Muscle layer of colon (tissue), 2 donors: ENCODE measurements around the gene QRSL1.

ENCODE experiments used
- H3K27ac ChIP-seq: one replicate; pipeline ENCODE4 v1.7.0; 2013; ENCODE audit warnings: low read depth, mild to moderate bottlenecking, low read length, moderate library complexity
- H3K27me3 ChIP-seq, 2 donors: one replicate each; pipeline ENCODE4 v1.7.0; 2013; ENCODE audit warnings: low read length in 2 of 2, mild to moderate bottlenecking in 2 of 2; ENCODE audit not compliant: insufficient read depth in 2 of 2, control insufficient read depth in 1 of 2
- H3K36me3 ChIP-seq: one replicate; pipeline ENCODE4 v1.7.0; 2013; ENCODE audit warnings: mild to moderate bottlenecking, low read length; ENCODE audit not compliant: insufficient read depth
- H3K4me1 ChIP-seq: one replicate; pipeline ENCODE4 v1.7.0; 2013; ENCODE audit warnings: mild to moderate bottlenecking, low read length; ENCODE audit not compliant: insufficient read depth
- H3K4me3 ChIP-seq, 2 donors: one replicate each; pipeline ENCODE4 v1.7.0; 2013; ENCODE audit warnings: low read length in 2 of 2, low read depth in 1 of 2, mild to moderate bottlenecking in 1 of 2, moderate library complexity in 1 of 2
- H3K9ac ChIP-seq: one replicate; pipeline ENCODE4 v1.7.0; 2013; ENCODE audit warnings: low read length
- H3K9me3 ChIP-seq: one replicate; pipeline ENCODE4 v1.7.0; 2013; ENCODE audit warnings: mild to moderate bottlenecking, low read length
- donor health status: abdominal sarcoma.
- donor health status: Adenocarcinoma of cecum.

The QRSL1 gene

GRCh38 chr6:106648651-106649308, 19.4 kb downstream of the QRSL1 start:
- Histone ChIP-seq H3K4me3 (no peak overlapping the region), H3K36me3 (peaks cover 42% of the 10 kb centered on the region), H3K27ac (no peak overlapping the region), H3K27me3 (no peaks in the 10 kb centered on the region), H3K4me1 (no peaks in the 10 kb centered on the region), H3K9ac (no peak overlapping the region), H3K9me3 (no peaks in the 10 kb centered on the region)

GRCh38 chr6:106658469-106658868, 29.1 kb downstream of the QRSL1 start:
- no peak overlapping the region for H3K9ac ChIP-seq
- H3K27ac ChIP-seq = no peak overlapping the region
- H3K36me3 ChIP-seq = peaks cover 20% of the 10 kb centered on the region
- H3K27me3 ChIP-seq = no peaks in the 10 kb centered on the region
- H3K4me1 ChIP-seq = no peaks in the 10 kb centered on the region
- no peak overlapping the region for H3K4me3 ChIP-seq
- H3K9me3 ChIP-seq = peaks cover 7% of the 10 kb centered on the region

- Histone ChIP-seq H3K27ac (no peak overlapping the region), H3K4me1 (no peaks in the 10 kb centered on the region), H3K36me3 (peaks cover 21% of the 10 kb centered on the region), H3K9me3 (peaks cover 7% of the 10 kb centered on the region), H3K9ac (no peak overlapping the region), H3K27me3 (no peaks in the 10 kb centered on the region), H3K4me3 (no peak overlapping the region)
These were observed 30.5 kb downstream of the QRSL1 start for GRCh38 chr6:106659859-106660258.

DNA sequence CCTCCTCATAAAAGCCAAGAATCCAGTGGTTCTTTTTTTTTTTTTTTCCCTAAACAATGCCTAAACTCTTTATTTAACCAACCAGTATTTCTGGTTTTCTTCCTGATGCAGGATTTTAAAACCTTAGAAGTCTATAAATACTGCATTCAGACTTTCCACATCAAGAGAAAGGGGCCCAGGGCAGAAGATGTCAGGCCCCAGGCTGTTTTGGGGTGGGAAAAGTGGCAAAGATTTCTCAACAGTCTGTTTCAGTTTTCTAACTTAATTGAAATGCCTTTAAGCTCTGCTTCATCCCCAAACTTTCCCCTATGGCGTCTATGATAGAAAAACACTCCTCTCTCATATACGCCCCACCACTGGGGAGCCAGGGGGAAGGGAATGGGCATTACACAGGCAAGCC, 33.1 kb downstream of the QRSL1 start:
- Histone ChIP-seq H3K27me3 (no peaks in the 10 kb centered on the region), H3K9me3 (peaks cover 7% of the 10 kb centered on the region), H3K4me3 (no peak overlapping the region), H3K9ac (no peak overlapping the region), H3K36me3 (peaks cover 16% of the 10 kb centered on the region), H3K4me1 (no peaks in the 10 kb centered on the region), H3K27ac (no peak overlapping the region)

DNA sequence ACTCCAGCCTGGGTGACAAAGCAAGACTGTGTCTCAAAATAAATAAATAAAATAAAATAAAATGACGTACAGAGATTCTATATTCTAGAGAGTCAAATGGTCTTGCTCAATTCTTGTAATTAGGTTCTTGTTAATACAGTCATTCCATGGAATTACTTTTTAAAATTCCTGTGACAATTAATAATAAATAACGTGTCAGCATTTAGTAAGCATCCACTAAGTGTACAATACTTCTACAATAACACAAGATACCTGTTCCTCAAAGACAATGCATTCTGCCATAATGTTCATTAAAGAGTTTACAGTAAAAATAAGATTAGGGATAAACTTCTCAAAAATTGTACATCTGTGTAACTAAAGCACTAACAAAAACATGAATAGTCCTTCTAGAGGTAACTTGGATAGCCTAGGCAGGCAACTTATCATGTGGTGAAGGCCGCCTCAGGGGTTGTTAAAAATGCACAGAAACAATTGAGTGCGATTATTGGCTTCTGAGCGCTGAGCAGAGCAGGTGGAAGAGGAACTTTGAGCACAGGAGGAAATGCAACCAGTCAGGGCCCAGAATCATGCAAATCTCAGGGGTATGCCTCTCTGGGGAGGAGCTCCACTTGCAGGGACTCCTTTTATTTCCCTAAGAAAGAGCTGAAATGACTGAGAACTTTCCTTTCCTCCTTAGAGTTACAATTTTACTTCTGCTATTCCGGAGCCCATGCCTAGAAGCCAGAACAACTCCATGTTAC, 37.1 kb downstream of the QRSL1 start:
- Histone ChIP-seq H3K4me1 (no peaks in the 10 kb centered on the region), H3K27me3 (no peaks in the 10 kb centered on the region), H3K9ac (no peak overlapping the region), H3K9me3 (no peaks in the 10 kb centered on the region), H3K36me3 (peaks cover 6% of the 10 kb centered on the region), H3K27ac (no peak overlapping the region), H3K4me3 (no peak overlapping the region)

- Histone ChIP-seq H3K4me1 (no peaks in the 10 kb centered on the region), H3K27me3 (no peaks in the 10 kb centered on the region), H3K27ac (no peak overlapping the region), H3K36me3 (peaks cover 6% of the 10 kb centered on the region), H3K9me3 (no peaks in the 10 kb centered on the region), H3K9ac (no peak overlapping the region), H3K4me3 (no peak overlapping the region)
These were observed 37.6 kb downstream of the QRSL1 start for GRCh38 chr6:106667022-106667402.

GRCh38 chr6:106670236-106670635, 40.9 kb downstream of the QRSL1 start:
- Histone ChIP-seq H3K4me1 (no peaks in the 10 kb centered on the region), H3K27me3 (no peaks in the 10 kb centered on the region), H3K4me3 (no peak overlapping the region), H3K9ac (no peak overlapping the region), H3K9me3 (no peaks in the 10 kb centered on the region), H3K27ac (no peak overlapping the region), H3K36me3 (no peaks in the 10 kb centered on the region)

DNA sequence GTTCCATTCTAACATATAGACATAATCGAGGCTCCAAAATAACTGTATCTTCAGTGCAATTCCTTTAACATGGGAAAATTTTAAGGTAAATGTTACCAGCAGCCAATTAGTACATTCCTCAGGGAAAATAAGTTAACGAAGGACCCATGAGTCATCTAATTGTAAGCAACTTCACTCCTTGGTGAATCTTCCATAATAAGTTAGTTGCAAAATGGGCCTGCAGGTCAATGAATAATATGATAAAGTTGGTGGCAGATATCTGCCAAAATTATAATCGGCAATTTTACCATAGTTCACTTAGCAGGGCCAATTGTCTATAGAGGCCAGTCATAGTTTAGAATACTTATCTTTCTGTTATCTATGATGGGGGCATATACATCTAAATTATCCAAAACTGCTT, 42.3 kb downstream of the QRSL1 start:
- Histone ChIP-seq H3K4me1 (no peaks in the 10 kb centered on the region), H3K4me3 (no peak overlapping the region), H3K36me3 (no peaks in the 10 kb centered on the region), H3K27ac (no peak overlapping the region), H3K9ac (no peak overlapping the region), H3K9me3 (no peaks in the 10 kb centered on the region), H3K27me3 (no peaks in the 10 kb centered on the region)

DNA sequence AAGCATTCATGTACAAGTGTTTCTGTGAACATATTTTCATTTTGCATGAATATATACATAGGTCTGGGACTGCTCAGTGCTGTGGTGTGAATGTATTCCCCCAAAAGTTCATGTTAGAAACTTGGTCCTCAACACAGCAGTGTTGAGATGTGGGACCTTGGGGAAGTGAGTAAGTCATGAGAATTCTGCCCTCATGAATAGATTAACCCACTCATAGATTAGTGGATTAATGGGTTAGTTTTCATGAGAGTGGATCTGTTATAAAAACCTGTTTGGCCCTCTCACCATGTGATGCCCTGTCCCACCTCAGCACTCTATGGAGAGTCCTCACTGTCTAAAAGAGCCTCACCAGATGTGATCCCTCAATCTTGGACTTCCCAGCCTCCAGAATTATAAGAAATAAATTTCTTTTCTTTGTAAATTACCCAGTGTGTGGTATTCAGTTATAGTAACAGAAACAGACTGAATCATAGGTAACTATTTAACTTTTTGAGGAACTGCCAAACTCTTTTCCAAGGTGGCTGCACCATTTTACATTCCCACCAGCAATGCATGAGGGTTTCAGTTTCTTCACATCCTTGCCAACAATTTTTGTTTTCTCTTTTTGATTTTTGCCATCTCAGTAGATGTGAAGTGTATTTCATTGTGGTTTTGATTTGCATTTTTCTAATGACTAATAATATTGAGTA, 45.3 kb downstream of the QRSL1 start:
- Histone ChIP-seq H3K9ac (no peak overlapping the region), H3K4me3 (no peak overlapping the region), H3K9me3 (no peaks in the 10 kb centered on the region), H3K36me3 (no peaks in the 10 kb centered on the region), H3K27ac (no peak overlapping the region), H3K4me1 (no peaks in the 10 kb centered on the region), H3K27me3 (no peaks in the 10 kb centered on the region)

GRCh38 chr6:106677282-106677681, 47.9 kb downstream of the QRSL1 start:
- Histone ChIP-seq H3K4me3 (no peak overlapping the region), H3K9ac (no peak overlapping the region), H3K27ac (no peak overlapping the region), H3K4me1 (no peaks in the 10 kb centered on the region), H3K36me3 (no peaks in the 10 kb centered on the region), H3K9me3 (no peaks in the 10 kb centered on the region), H3K27me3 (no peaks in the 10 kb centered on the region)

GRCh38 chr6:106684011-106684410, 54.6 kb downstream of the QRSL1 start:
- no peaks in the 10 kb centered on the region for H3K4me1 ChIP-seq
- H3K36me3 ChIP-seq = no peaks in the 10 kb centered on the region
- no peak overlapping the region for H3K9ac ChIP-seq

More at GRCh38 chr6:106684011-106684410, 54.6 kb downstream of the QRSL1 start:
- Histone ChIP-seq H3K27ac (no peak overlapping the region), H3K27me3 (no peaks in the 10 kb centered on the region), H3K9me3 (no peaks in the 10 kb centered on the region), H3K4me3 (no peak overlapping the region)
